Measurements from ENCODE around the gene RHEB.

Gene RHEB

GRCh38 chr7:151504715-151505326 is 14.9 kb downstream of the RHEB start:
- no peak for DNase-seq (ENCODE audit: low read depth in 2 of 2, low spot score in 1 of 2)

GRCh38 chr7:151503902-151504714 is 15.6 kb downstream of the RHEB start:
- DNase-seq (ENCODE audit: low read depth in 2 of 2, low spot score in 1 of 2): no peak

- DNase-seq (ENCODE audit: low read depth in 2 of 2, low spot score in 1 of 2): no peak
Measured at GRCh38 chr7:151501676-151502075, 18.0 kb downstream of the RHEB start.

- DNase-seq (ENCODE audit: low read depth in 2 of 2, low spot score in 1 of 2): no peak
Measured at GRCh38 chr7:151498495-151498894, 21.2 kb downstream of the RHEB start.

GRCh38 chr7:151497306-151497871 is 22.3 kb downstream of the RHEB start:
- no peak for DNase-seq (ENCODE audit: low read depth in 2 of 2, low spot score in 1 of 2)

- no peak for DNase-seq (ENCODE audit: low read depth in 2 of 2, low spot score in 1 of 2)
Measured at GRCh38 chr7:151495360-151495759, 24.3 kb downstream of the RHEB start.

GRCh38 chr7:151494298-151495284 is 25.1 kb downstream of the RHEB start:
- no peak for DNase-seq (ENCODE audit: low read depth in 2 of 2, low spot score in 1 of 2)

GRCh38 chr7:151493083-151493482 is 26.6 kb downstream of the RHEB start:
- DNase-seq (ENCODE audit: low read depth in 2 of 2, low spot score in 1 of 2): no peak

- no peak for DNase-seq (ENCODE audit: low read depth in 2 of 2, low spot score in 1 of 2)
Measured at GRCh38 chr7:151491859-151492258, 27.8 kb downstream of the RHEB start.

GRCh38 chr7:151490456-151491105 is 29.1 kb downstream of the RHEB start:
- DNase-seq (ENCODE audit: low read depth in 2 of 2, low spot score in 1 of 2): no peak

GRCh38 chr7:151489498-151489897 is 30.2 kb downstream of the RHEB start:
- no peak for DNase-seq (ENCODE audit: low read depth in 2 of 2, low spot score in 1 of 2)

- no peak for DNase-seq (ENCODE audit: low read depth in 2 of 2, low spot score in 1 of 2)
Measured at GRCh38 chr7:151488096-151488495, 31.6 kb downstream of the RHEB start.

- DNase-seq (ENCODE audit: low read depth in 2 of 2, low spot score in 1 of 2): no peak
Measured at GRCh38 chr7:151487228-151487627, 32.5 kb downstream of the RHEB start.

- DNase-seq (ENCODE audit: low read depth in 2 of 2, low spot score in 1 of 2): no peak
Measured at GRCh38 chr7:151486074-151486473, 33.6 kb downstream of the RHEB start.

- DNase-seq (ENCODE audit: low read depth in 2 of 2, low spot score in 1 of 2): no peak
Measured at GRCh38 chr7:151484971-151485707, 34.6 kb downstream of the RHEB start.

GRCh38 chr7:151483711-151483983 is 36.0 kb downstream of the RHEB start:
- DNase-seq (ENCODE audit: low read depth in 2 of 2, low spot score in 1 of 2): no peak

GRCh38 chr7:151482883-151483710 is 36.6 kb downstream of the RHEB start:
- no peak for DNase-seq (ENCODE audit: low read depth in 2 of 2, low spot score in 1 of 2)

GRCh38 chr7:151481650-151482505 is 37.8 kb downstream of the RHEB start:
- DNase-seq (ENCODE audit: low read depth in 2 of 2, low spot score in 1 of 2): no peak

Measured in stimulated activated CD8-positive, alpha-beta memory T cell treated with anti-CD3 and anti-CD28 coated beads, Interleukin-4, amount 100 ng/mL, for 4 hours (primary cell).